GM18505 (cell line): Measurements from ENCODE around the gene ZDHHC13.

Experiments used
- ATAC-seq: cut with Tn5 transposase; IDR thresholded peaks from one replicate; pipeline ENCODE4 v1.9.1; 2021; ENCODE audit not compliant: unreplicated experiment
- POLR2A ChIP-seq: IDR thresholded peaks from 4 replicates; pipeline ENCODE4 v1.6.1; 2011; ENCODE audit warnings: borderline replicate concordance; ENCODE audit not compliant: insufficient read depth, insufficient read length; ENCODE audit errors: extremely low read depth

The ZDHHC13 gene

GRCh38 chr11:19116971-19117759 lies at the start of gene ZDHHC13:
Gene ZDHHC13 (plus strand): TSS chr11:19117168. CDS start chr11:19117250, 82 bp downstream.
- ATAC-seq = peak; percentile 100
- TF ChIP-seq POLR2A = peak; percentile 86

- peak; percentile 93 for ATAC-seq
Measured at GRCh38 chr11:19071255-19071654, 45.7 kb upstream of the ZDHHC13 start.

GRCh38 chr11:19072464-19072863 lies 44.5 kb upstream of the ZDHHC13 start:
- no peak for ATAC-seq
- TF ChIP-seq POLR2A = no peak

More at GRCh38 chr11:19071255-19071654, 45.7 kb upstream of the ZDHHC13 start:
- no peak for TF ChIP-seq POLR2A

GRCh38 chr11:19073454-19074415 lies 43.2 kb upstream of the ZDHHC13 start:
- ATAC-seq = no peak
- no peak for TF ChIP-seq POLR2A

GRCh38 chr11:19075636-19076035 lies 41.3 kb upstream of the ZDHHC13 start:
- no peak for ATAC-seq
- no peak for TF ChIP-seq POLR2A

- ATAC-seq = no peak
- TF ChIP-seq POLR2A = no peak
Measured at GRCh38 chr11:19076744-19077589, 40.0 kb upstream of the ZDHHC13 start.

GRCh38 chr11:19077965-19078364 lies 39.0 kb upstream of the ZDHHC13 start:
- no peak for TF ChIP-seq POLR2A
- ATAC-seq = no peak

GRCh38 chr11:19079643-19080440 lies 37.1 kb upstream of the ZDHHC13 start:
- no peak for ATAC-seq
- no peak for TF ChIP-seq POLR2A

- ATAC-seq = no peak
- TF ChIP-seq POLR2A = no peak
Measured at GRCh38 chr11:19080579-19080993, 36.4 kb upstream of the ZDHHC13 start.

- TF ChIP-seq POLR2A = no peak
- no peak for ATAC-seq
Measured at GRCh38 chr11:19083166-19083565, 33.8 kb upstream of the ZDHHC13 start.

- ATAC-seq = no peak
- TF ChIP-seq POLR2A = no peak
Measured at GRCh38 chr11:19084661-19085315, 32.2 kb upstream of the ZDHHC13 start.
